Right kidney (tissue), 9 donors: Measurements from ENCODE around the gene LCN2.
"Not testable (repeated sequence)": the region's sequence is repeated elsewhere in the genome, so short reads cannot be mapped to it uniquely, and the experiment has no call there.

ENCODE experiments used
- DNase-seq: peaks from one replicate; pipeline ENCODE4 v3.0.0-alpha.2; 2016
- long read RNA-seq, 8 donors: transcript quantifications; one replicate each; lab custom pipeline, GENCODE V29; 2026

Gene LCN2
- long read RNA-seq, donor 1 = 0 reads
- long read RNA-seq, donor 2 = 0 reads
- long read RNA-seq, donor 3 = 0 reads
- long read RNA-seq, donor 4 = 0 reads
- long read RNA-seq, donor 5 = 0 reads
- long read RNA-seq, donor 6 = 0 reads
- long read RNA-seq, donor 7 = 0 reads
- long read RNA-seq, donor 8, partial matches to known transcripts = 41 of 41 reads
- long read RNA-seq, donor 8, other reads (novel, unspliced or antisense) = 0 of 41 reads

DNA sequence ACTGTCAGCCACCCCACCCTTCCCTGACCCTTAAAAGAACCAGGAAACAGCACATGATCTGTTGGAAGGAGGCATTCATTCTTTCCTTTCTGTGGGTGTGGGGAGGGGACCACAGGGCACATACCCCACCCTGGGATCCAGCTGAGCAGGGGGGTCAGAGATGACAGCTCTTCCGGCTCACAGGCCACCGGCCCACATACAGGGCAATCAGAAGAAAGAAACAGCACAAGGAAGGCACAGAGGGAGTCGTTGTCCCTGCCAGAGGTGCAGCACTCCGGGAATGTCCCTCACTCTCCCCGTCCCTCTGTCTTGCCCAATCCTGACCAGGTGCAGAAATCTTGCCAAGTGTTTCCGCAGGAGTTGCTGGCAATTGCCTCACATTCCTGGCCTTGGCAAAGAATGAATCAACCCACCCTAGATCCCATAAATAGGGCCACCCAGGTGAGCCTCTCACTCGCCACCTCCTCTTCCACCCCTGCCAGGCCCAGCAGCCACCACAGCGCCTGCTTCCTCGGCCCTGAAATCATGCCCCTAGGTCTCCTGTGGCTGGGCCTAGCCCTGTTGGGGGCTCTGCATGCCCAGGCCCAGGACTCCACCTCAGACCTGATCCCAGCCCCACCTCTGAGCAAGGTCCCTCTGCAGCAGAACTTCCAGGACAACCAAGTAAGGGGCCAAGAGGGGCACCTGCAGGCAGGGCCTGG is at the start of gene LCN2:
Gene LCN2 (plus strand): TSS at position 453 of the 701 bp plus-strand sequence. CDS start 73 bp downstream, at position 526.
- no peak for DNase-seq

DNA sequence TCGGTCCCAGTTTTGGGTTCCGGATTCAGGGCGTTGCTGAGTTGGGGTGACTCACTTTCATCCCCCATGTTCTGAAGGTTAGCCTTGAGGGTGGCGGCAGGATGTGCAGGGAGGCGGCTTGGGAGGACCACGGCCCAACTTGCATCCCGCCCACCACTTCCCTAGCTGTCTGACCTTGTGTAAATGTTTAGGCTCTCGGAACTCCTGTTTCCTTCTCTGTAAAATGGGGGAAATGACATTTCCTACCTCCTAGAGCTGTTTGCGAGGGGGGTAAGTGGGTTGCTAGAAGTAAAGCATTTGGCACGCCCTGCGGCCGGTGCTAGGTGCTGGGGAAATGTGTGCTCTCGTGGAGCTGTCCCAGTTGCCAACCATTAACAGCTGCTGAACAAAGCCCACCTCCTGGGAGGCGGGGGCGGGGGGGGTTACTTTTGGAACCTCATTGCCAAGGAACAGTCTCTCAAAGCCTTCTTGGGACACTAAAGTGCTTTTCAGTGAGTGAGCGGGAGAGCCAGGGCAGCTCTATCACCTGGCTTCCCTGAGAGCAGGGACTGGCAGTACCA is 49.2 kb upstream of the LCN2 start:
- no peak for DNase-seq

DNA sequence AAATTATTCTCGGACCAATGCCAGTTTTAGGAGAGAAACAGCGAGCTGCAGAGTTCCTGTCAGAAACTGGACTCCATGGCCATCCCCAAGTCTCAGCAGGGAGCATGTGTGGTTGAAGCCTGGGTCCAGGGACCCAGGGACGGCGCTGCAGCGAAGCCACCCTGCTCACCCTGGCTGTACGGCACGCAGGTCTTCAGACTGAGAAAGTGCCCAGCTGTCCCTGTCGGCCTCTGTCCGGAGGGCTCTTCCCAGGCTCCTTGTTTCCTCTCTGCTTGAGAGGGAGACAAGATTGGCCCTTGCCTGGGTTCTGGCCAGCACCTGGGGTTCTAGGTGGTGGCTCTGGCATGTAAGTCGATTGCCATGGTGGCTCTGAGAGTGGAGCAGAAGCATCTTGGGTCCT is 48.7 kb upstream of the LCN2 start:
- no peak for DNase-seq

DNA sequence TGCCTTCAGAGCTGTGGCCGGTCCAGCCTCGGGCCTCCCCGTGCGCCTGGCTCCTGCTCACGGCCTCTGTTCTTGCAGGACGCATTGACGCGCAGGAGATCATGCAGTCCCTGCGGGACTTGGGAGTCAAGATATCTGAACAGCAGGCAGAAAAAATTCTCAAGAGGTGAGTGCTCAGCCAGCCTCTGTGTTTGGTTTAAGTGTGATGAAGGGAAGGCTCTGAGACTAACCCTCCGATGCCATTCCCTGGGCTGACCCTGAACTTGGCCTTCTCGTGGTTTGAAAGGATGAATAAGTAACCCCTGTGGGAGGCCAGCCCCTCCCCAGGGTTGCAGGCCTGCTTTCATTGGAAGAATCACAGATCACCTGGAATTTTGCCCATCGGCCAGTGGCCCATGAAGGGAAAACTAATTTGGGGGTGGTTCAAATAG is 48.0 kb upstream of the LCN2 start:
- peak; percentile 22 for DNase-seq

DNA sequence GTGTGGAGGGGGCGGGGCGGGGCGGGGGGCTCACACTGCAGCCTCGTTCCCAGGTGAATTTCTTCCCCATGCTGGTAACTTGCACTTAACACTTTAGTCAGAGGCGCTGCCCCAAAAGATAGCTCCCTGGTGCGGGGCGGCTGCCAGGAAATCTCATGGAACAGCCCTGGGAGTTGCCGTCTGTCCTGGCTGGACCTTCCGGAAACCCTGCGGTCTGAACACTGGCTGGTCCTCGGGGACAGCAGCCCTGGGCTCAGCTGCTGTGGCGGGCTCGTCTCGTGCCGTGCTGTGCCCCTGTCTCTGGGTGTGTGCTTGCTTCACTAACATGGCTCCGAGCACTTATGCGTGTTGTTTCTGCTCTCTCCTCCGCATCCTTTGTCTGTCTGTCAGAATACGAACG is 47.6 kb upstream of the LCN2 start:
- DNase-seq = peak; percentile 28

DNA sequence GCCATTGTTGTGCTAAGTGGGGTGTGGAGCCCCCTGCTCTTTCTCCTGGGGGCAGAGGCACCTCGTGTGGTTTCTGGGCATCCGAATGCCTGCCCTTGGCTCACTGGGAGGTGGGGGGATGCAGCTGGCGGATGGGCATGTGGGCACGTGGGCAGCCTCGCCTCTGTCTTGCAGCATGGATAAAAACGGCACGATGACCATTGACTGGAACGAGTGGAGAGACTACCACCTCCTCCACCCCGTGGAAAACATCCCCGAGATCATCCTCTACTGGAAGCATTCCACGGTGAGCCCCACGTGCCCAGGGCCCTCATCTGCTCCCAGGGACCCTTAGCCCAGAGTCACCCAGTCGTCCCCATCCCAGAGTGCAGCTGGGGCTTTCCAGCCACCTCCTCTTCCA is 47.1 kb upstream of the LCN2 start:
- DNase-seq = peak; percentile 15

DNA sequence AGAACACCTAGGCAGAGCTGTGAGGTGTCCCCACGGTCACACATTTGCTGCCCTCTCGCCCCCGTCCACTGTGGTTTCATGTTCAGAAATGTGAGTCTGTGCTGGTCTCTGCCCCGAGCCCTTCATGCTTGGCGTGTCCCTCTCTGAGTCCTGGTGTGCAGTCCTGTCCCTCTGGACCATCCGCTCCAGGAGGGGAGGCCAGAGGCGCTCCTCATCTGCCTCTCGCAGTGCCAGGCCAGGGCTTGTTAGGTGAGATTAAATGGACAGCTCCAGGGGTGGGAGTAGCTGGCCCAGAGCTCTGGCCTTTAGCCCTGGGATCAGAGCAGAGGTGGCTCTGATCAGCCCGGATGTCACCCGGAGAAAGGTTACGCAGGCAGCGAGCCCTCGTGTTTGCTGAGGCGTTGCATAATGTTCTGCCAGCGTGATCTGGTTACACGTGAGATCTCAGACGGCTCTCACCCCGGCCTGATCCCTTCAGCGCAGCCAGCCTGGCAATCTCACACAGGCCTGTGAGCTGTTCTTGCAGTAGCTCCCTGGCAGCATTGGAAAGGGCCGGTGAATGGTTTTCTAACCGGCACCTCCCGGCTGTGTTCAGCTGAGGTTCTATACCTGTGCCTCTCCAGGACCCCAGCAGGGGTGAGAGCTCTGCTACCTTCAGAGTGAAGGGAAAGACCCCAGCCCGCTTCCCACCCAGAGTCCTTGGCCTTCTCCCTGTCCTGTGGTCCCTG is 46.2 kb upstream of the LCN2 start:
- DNase-seq = peak; percentile 43

DNA sequence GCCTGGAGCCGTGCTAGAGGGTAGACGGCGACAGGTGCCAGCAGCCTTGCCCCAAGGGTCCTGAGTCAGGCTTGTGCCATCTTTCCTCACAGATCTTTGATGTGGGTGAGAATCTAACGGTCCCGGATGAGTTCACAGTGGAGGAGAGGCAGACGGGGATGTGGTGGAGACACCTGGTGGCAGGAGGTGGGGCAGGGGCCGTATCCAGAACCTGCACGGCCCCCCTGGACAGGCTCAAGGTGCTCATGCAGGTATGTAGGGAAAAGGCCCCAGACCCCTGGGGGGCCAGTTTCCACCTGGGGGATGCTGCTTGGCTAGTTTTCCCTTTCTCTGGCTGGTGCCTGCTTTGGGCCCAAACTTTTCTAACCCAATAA is 45.7 kb upstream of the LCN2 start:
- DNase-seq = no peak

DNA sequence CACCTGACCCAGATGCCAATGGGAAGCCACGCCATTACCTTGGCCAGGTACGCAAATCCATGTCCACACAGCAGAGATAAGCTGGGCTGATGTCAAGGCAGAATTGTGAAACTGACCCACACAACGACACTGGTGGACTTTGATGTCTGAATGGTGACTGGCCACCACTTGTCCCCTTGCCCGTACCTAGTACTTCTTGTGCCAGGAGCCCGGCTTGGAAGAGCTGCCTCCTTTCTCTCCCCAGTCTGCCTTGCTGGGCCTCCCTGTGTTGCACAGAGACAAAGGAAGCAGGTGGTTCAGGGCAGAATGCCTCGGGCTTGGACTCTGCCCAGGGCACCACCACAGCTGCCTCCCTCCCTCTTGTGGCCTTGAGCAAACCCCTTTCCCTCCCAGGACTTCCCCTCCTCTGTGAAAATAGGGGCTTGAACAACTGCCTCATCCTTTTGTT is 45.1 kb upstream of the LCN2 start:
- DNase-seq = no peak

DNA sequence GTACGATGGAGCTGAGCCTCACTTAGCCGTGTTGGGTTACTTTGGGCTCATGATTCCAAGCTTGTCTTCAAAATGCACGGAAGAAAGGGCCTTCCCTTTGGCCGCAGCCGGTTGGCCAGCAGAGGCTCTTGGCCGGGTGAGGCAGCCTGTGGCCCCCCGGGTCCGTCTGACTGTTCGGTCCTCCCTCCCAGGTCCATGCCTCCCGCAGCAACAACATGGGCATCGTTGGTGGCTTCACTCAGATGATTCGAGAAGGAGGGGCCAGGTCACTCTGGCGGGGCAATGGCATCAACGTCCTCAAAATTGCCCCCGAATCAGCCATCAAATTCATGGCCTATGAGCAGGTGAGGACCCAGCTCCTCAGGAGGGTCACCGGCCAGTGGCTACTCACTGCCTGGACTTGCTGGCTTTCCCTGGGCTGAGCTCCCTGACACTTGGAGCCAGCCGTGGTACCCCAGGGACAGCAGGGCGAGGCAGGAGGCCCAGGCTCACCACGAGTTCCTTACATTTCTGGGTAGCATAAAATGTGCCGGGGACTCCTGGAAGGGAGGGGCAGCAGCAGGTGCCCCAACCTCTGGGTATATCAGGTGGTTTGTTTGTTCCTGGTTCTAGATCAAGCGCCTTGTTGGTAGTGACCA is 43.6 kb upstream of the LCN2 start:
- DNase-seq = no peak

DNA sequence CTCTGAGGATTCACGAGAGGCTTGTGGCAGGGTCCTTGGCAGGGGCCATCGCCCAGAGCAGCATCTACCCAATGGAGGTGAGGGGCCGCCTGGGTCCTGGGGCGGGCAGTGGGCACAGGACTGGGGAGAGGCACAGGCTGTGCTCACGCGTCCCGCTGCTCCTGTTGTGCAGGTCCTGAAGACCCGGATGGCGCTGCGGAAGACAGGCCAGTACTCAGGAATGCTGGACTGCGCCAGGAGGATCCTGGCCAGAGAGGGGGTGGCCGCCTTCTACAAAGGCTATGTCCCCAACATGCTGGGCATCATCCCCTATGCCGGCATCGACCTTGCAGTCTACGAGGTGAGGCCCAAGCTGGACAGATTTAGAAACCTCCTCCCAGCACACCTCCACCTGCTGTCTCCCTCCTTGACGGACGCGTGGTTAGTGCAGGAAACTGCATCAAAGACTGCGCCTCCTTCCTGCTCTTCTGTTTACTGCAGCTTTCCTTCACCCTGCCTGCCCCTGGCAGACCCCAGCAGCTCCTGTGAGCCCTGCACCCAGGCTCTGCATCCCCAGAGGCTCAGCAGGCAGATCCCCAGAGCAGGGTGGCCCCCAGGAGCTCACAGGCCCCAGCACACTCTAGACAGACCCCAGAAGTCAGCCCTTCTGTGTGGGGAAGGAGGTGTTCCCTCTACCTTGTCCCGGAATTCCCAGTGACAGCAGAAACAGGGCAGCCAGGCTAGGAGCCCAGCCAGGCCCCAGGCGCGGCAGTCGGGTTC is 42.9 kb upstream of the LCN2 start:
- DNase-seq = no peak

DNA sequence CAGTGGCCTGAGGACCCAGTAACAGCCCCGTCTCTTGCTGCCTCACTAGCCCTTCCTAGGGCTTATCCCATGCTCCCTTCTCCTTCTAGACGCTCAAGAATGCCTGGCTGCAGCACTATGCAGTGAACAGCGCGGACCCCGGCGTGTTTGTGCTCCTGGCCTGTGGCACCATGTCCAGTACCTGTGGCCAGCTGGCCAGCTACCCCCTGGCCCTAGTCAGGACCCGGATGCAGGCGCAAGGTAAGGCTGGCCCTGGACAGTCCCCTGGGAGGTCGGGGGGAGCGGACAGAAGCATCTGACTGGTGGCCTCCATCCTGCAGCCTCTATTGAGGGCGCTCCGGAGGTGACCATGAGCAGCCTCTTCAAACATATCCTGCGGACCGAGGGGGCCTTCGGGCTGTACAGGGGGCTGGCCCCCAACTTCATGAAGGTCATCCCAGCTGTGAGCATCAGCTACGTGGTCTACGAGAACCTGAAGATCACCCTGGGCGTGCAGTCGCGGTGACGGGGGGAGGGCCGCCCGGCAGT is 42.2 kb upstream of the LCN2 start:
- DNase-seq = no peak

DNA sequence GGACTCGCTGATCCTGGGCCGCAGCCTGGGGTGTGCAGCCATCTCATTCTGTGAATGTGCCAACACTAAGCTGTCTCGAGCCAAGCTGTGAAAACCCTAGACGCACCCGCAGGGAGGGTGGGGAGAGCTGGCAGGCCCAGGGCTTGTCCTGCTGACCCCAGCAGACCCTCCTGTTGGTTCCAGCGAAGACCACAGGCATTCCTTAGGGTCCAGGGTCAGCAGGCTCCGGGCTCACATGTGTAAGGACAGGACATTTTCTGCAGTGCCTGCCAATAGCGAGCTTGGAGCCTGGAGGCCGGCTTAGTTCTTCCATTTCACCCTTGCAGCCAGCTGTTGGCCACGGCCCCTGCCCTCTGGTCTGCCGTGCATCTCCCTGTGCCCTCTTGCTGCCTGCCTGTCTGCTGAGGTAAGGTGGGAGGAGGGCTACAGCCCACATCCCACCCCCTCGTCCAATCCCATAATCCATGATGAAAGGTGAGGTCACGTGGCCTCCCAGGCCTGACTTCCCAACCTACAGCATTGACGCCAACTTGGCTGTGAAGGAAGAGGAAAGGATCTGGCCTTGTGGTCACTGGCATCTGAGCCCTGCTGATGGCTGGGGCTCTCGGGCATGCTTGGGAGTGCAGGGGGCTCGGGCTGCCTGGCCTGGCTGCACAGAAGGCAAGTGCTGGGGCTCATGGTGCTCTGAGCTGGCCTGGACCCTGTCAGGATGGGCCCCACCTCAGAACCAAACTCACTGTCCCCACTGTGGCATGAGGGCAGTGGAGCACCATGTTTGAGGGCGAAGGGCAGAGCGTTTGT is 41.6 kb upstream of the LCN2 start:
- no peak for DNase-seq

DNA sequence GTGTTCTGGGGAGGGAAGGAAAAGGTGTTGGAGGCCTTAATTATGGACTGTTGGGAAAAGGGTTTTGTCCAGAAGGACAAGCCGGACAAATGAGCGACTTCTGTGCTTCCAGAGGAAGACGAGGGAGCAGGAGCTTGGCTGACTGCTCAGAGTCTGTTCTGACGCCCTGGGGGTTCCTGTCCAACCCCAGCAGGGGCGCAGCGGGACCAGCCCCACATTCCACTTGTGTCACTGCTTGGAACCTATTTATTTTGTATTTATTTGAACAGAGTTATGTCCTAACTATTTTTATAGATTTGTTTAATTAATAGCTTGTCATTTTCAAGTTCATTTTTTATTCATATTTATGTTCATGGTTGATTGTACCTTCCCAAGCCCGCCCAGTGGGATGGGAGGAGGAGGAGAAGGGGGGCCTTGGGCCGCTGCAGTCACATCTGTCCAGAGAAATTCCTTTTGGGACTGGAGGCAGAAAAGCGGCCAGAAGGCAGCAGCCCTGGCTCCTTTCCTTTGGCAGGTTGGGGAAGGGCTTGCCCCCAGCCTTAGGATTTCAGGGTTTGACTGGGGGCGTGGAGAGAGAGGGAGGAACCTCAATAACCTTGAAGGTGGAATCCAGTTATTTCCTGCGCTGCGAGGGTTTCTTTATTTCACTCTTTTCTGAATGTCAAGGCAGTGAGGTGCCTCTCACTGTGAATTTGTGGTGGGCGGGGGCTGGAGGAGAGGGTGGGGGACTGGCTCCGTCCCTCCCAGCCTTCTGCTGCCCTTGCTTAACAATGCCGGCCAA is 40.8 kb upstream of the LCN2 start:
- no peak for DNase-seq

DNA sequence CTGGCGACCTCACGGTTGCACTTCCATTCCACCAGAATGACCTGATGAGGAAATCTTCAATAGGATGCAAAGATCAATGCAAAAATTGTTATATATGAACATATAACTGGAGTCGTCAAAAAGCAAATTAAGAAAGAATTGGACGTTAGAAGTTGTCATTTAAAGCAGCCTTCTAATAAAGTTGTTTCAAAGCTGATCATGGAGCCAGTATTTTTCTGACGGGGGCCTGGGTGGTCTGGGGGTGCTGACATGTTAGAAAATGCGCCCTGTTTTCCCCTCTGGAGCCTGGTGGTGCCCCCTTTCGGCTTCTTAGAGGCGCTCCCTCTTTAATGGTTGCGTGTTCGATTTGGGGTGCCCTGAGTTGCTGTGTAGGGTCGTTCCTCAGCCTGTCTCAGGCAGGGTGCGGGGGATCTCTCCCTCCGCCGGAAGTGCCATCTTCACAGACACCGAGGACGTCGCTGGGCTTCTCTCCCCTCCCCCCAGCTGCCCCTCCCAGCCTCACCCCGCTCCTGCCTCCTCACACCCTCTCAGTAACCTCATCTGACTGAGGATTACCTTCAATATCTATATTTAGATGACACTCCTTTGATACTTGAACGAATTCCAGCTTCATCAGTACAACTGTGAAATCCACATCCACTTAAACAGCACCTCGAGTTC is 40.1 kb upstream of the LCN2 start:
- DNase-seq = no peak

DNA sequence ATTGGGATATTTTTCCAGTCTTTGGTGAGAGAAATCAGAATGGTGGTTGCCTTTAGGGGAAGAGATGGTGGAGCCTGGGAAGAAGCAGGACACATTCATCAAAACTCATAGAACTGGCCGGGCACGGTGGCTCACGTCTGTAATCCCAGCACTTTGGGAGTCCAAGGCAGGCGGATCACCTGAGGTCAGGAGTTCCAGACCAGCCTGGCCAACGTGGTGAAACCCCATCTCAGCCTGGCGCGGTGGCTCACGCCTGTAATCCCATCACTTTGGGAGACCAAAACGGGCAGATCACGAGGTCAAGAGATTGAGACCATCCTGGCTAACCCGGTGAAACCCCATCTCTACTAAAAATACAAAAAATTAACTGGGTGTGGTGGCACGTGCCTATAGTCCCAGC is 37.5 kb upstream of the LCN2 start:
- DNase-seq = not testable (repeated sequence)

DNA sequence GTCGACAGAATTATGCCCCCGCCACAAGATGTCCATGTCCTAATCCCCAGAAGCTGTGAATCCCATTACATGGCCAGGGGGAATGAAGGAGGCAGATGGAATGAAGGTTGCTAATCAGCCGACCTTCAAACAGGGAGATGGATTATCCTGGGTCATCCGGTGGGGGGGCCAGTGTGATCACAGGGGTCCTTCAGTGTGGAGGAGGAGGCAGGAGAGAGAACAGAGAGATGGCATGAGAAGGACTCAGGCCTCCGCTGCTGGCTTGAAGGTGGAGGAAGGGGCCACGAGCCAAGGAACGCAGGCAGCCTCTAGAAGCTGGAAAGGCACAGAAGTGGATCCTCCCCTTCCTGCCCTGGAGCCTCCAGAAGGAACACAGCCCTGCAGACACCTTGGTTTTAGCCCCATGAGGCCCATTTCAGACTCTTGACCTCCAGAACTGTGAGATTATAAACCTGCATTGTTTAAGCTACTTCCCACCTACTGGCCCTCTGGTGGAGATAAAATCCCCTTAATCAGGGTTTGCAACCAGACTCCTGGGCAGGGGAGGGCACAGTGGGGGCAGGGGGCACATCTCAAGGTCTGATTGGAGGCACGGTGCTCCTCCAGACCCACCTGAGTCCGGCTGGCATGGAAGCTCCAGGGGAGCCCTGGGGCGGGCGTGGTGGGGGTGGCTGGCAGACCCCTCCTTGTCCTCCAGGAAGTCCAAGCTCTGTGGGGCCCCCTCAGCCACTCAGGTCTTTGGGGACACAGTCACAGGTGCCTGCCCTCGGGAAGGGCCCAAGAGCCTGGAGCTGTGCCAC is 35.5 kb upstream of the LCN2 start:
- DNase-seq = no peak
